GM21390 (cell line): ENCODE measurements around the gene EPHA6.

Experiments
- ATAC-seq: cut with Tn5 transposase; IDR thresholded peaks from one replicate; pipeline ENCODE4 v1.9.1; 2021; ENCODE audit not compliant: unreplicated experiment

EPHA6 gene

DNA sequence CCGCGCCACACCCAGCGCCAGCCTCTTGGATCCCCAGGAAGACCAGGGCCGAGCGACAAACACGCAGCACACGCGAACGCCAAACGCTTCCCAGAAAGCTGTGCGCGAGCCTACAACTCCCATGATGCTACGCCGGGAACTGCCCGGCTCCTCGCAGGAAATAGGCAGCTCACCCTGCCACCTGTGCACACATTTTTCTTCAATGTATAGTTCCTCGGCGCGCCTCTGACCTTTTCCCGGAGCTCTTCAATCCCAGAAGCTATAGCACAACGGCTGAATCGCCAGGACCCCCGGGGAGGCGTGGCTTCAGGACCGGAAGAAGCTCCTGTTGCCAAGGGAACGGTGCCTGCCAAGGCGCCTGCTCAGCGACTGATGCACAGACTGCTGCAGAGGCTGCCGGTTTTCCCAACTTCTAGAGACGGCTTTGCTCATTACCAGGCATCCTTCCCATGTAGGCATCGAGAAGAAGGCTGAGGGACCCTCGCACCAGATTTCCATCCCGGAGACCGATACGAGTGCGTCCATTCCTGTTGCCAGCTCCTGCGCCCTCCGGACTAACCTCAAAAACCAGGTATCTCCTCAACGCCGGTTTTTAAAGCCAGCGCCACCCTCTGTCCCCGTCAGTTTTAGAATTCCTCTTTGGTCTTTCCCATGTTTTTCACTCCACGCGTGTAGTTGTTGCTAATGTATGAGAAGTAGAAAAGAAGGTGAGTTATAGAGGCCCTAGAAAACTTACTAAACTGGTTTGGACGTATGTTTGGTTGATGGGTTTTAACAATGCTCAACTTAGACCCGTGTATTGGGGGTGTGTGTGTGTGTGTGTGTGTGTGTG is 950.2 kb downstream of the EPHA6 start, which contains the start of gene ARL6:
Gene ARL6, plus strand, starts transcription at position 352 of the 832 bp plus-strand sequence. CDS start 3,350 bp downstream, outside the sequence.
- peak; percentile 95 for ATAC-seq

DNA sequence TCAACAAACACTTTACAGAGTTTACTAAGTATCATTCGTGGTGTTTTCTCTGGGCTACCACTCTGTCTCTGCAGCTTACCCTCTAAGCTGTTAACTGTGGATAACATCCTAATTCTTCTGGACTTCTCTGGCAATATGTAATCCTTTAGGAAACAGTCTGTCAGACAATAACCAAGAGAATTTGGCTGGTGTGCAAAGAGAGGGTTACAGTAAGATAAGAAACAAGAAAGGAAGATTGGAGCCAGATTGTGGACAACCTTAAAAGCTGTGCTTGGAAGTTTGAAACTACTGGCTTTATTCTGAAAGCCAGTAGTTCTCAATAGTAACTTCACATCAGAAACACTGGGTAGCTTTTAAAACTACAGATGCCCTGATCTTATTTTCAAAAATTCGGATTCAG is 950.9 kb downstream of the EPHA6 start:
- ATAC-seq: no peak

- ATAC-seq: no peak
Measured at GRCh38 chr3:97772926-97773325, 958.5 kb downstream of the EPHA6 start.

GRCh38 chr3:97778152-97778551 is 963.8 kb downstream of the EPHA6 start:
- no peak for ATAC-seq

DNA sequence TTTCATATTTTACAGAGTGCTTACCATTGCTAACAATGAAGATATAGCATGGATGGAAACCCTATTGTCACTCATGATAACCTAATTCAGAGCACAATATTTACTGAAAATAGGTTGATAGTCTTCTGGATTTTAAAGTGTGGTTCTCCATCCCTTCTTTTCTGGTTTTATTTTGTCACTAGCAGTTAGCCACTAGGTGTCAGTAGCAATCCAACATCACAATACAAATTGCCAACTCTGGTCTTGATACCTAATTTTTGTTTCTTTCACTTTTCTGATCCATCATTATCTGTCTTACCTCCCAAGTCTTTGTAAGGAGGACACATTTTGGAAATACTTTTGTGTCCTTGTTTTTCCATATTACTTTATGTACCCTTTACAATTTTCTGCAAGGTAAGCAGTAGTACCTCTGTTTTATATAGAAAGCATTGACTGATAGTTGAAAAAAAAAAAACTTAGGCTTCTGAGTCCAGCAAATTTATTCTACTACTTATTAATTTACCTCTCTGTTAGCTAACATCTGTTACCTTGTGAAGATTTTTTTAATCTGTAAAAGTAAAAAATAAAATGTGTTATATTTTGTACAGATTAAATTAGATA is 979.1 kb downstream of the EPHA6 start:
- ATAC-seq: peak; percentile 81

DNA sequence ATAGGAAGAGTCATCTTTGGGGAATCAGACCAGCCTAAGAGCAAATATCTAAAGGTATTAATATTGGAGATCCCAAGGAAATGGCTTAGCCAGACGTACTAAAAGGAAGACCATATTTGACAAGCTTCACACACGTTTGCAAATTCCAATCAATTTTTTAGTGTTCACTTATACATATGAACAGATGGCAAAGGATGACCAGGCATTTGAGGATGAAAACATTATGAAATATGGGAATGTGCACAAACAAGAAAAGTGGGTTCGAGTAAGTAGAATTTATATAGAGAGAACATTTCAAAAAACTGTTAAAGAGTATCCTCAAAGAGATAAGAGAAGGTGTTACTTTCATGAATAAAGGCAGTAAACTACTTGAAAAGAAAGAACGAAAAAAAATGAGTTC is 981.6 kb downstream of the EPHA6 start:
- no peak for ATAC-seq
